Measurements from ENCODE around the gene TMEM184C.
A peak's percentile ranks its signal among the peaks of the same experiment; 100 is the strongest.

TMEM184C gene

GRCh38 chr4:147678106-147678505 lies 60.9 kb downstream of the TMEM184C start:
- Histone ChIP-seq H3F3A (ENCODE audit: low read depth) (no peaks in the 10 kb centered on the region), H3K4me2 (ENCODE audit: low read depth, low read length, poor library complexity, severe bottlenecking) (peak overlapping the region; percentile 10), H3K4me1 (ENCODE audit: insufficient read depth, low read length, poor library complexity, severe bottlenecking) (peaks cover 33% of the 10 kb centered on the region), H4K20me1 (ENCODE audit: insufficient read depth, low read length, poor library complexity, severe bottlenecking) (peaks cover 6% of the 10 kb centered on the region), H3K27me3 (ENCODE audit: insufficient read depth, low read length, poor library complexity, severe bottlenecking) (no peaks in the 10 kb centered on the region), H3K9ac (ENCODE audit: low read depth, low read length, poor library complexity, severe bottlenecking) (no peak overlapping the region), H2AFZ (ENCODE audit: low read length) (no peak overlapping the region), H3K79me2 (ENCODE audit: insufficient read depth, low read length) (peaks cover 41% of the 10 kb centered on the region), H3K9me2 (replicated peaks; ENCODE audit: low read depth, low read length) (no peaks in the 10 kb centered on the region), H3K36me3 (ENCODE audit: insufficient read depth, low read length) (peaks cover 4% of the 10 kb centered on the region; the same call in 1 of the 2 replicates), H3K9me3 (ENCODE audit: insufficient read depth, low read depth, low read length) (no peaks in the 10 kb centered on the region), H3K4me3 (ENCODE audit: low read length, poor library complexity, severe bottlenecking) (no peak overlapping the region)
- TF ChIP-seq CTCF (conservative IDR thresholded peaks at IDR 0.05; ENCODE audit: low read length) (no peak), EZH2phosphoT487 (IDR thresholded peaks at IDR 0.05; ENCODE audit: borderline replicate concordance) (no peak)

- Histone ChIP-seq H2AFZ (ENCODE audit: low read length) (no peak overlapping the region), H3K9ac (ENCODE audit: low read depth, low read length, poor library complexity, severe bottlenecking) (no peak overlapping the region), H3K27me3 (ENCODE audit: insufficient read depth, low read length, poor library complexity, severe bottlenecking) (no peaks in the 10 kb centered on the region), H3K79me2 (ENCODE audit: insufficient read depth, low read length) (peaks cover 49% of the 10 kb centered on the region), H3K4me3 (ENCODE audit: low read length, poor library complexity, severe bottlenecking) (no peak overlapping the region), H4K20me1 (ENCODE audit: insufficient read depth, low read length, poor library complexity, severe bottlenecking) (peaks cover 6% of the 10 kb centered on the region), H3F3A (ENCODE audit: low read depth) (no peaks in the 10 kb centered on the region), H3K9me2 (replicated peaks; ENCODE audit: low read depth, low read length) (no peaks in the 10 kb centered on the region), H3K9me3 (ENCODE audit: insufficient read depth, low read depth, low read length) (no peaks in the 10 kb centered on the region), H3K4me1 (ENCODE audit: insufficient read depth, low read length, poor library complexity, severe bottlenecking) (peaks cover 37% of the 10 kb centered on the region), H3K4me2 (ENCODE audit: low read depth, low read length, poor library complexity, severe bottlenecking) (peak overlapping the region; percentile 10), H3K36me3 (ENCODE audit: insufficient read depth, low read length) (peaks cover 4% of the 10 kb centered on the region; the same call in 1 of the 2 replicates)
- peak; percentile 48 for TF ChIP-seq CTCF (conservative IDR thresholded peaks at IDR 0.05; ENCODE audit: low read length)
- no peak for TF ChIP-seq EZH2phosphoT487 (IDR thresholded peaks at IDR 0.05; ENCODE audit: borderline replicate concordance)
Measured at GRCh38 chr4:147678796-147679549, 61.8 kb downstream of the TMEM184C start.

GRCh38 chr4:147682755-147683154 lies 65.6 kb downstream of the TMEM184C start:
- Histone ChIP-seq H3K9ac (ENCODE audit: low read depth, low read length, poor library complexity, severe bottlenecking) (peak overlapping the region; percentile 89), H3K4me1 (ENCODE audit: insufficient read depth, low read length, poor library complexity, severe bottlenecking) (peaks cover 44% of the 10 kb centered on the region), H3K27me3 (ENCODE audit: insufficient read depth, low read length, poor library complexity, severe bottlenecking) (no peaks in the 10 kb centered on the region), H3K4me2 (ENCODE audit: low read depth, low read length, poor library complexity, severe bottlenecking) (peak overlapping the region; percentile 92), H3K9me2 (replicated peaks; ENCODE audit: low read depth, low read length) (no peaks in the 10 kb centered on the region), H3K79me2 (ENCODE audit: insufficient read depth, low read length) (peaks cover 49% of the 10 kb centered on the region), H2AFZ (ENCODE audit: low read length) (peak overlapping the region; percentile 100; the same call in 1 of the 2 replicates), H3K9me3 (ENCODE audit: insufficient read depth, low read depth, low read length) (no peaks in the 10 kb centered on the region), H3K4me3 (ENCODE audit: low read length, poor library complexity, severe bottlenecking) (peak overlapping the region; percentile 94), H3F3A (ENCODE audit: low read depth) (no peaks in the 10 kb centered on the region), H3K36me3 (ENCODE audit: insufficient read depth, low read length) (peaks cover 4% of the 10 kb centered on the region; the same call in 1 of the 2 replicates), H4K20me1 (ENCODE audit: insufficient read depth, low read length, poor library complexity, severe bottlenecking) (peaks cover 6% of the 10 kb centered on the region)
- TF ChIP-seq CTCF (conservative IDR thresholded peaks at IDR 0.05; ENCODE audit: low read length) (no peak), EZH2phosphoT487 (IDR thresholded peaks at IDR 0.05; ENCODE audit: borderline replicate concordance) (no peak)

All from Loucy (cell line).